HEK293 (cell line): ENCODE measurements around the gene SWT1.
A peak's percentile ranks its signal among the peaks of the same experiment; 100 is the strongest.

Source experiments
- CTCF ChIA-PET: fragments of 350-600 bp; formaldehyde crosslinking; extraction: SDS; loops from one replicate; lab custom pipeline; 2021; ENCODE audit warnings: antibody characterized with exemption; lab: Yijun Ruan, JAX
- POLR2A ChIA-PET: fragments of 300-600 bp; formaldehyde crosslinking; extraction: SDS; loops from one replicate; lab custom pipeline; 2020; ENCODE audit warnings: antibody characterized with exemption, inconsistent platforms; lab: Yijun Ruan, JAX
- H3K27ac ChIP-seq: fragments of 200-500 bp; sonication (Bioruptor generic); 2 replicates; pipeline ENCODE4 v1.5.1; 2014; ENCODE audit warnings: low read depth, low read length, control low read depth, inconsistent platforms; ENCODE audit errors: extremely low read depth
- H3K36me3 ChIP-seq, 2 experiments: fragments of 200-500 bp in 1 of 2; sonication (Bioruptor generic) in 1 of 2; 1 replicate in 1 of 2; 2 replicates in 1 of 2; pipeline ENCODE4 v1.5.1; 2014 to 2017; ENCODE audit warnings: inconsistent platforms in 2 of 2, low read length in 2 of 2; ENCODE audit not compliant: control insufficient read depth in 2 of 2, insufficient read depth in 1 of 2
- H3K4me1 ChIP-seq: fragments of 200-500 bp; sonication (Bioruptor generic); 2 replicates; pipeline ENCODE4 v1.5.1; 2014; ENCODE audit warnings: mild to moderate bottlenecking, low read length, inconsistent platforms; ENCODE audit not compliant: control insufficient read depth, insufficient read depth
- H3K4me3 ChIP-seq: 2 replicates; pipeline ENCODE4 v1.5.1; 2011; ENCODE audit warnings: low read depth, mild to moderate bottlenecking, control low read depth, low read length, moderate library complexity
- H3K9me3 ChIP-seq: fragments of 200-500 bp; sonication (Bioruptor generic); 2 replicates; pipeline ENCODE4 v1.5.1; 2014; ENCODE audit warnings: low read depth, low read length, inconsistent platforms; ENCODE audit not compliant: control insufficient read depth, insufficient read depth
- AEBP2 ChIP-seq: fragments of 450-650 bp; formaldehyde crosslinking; IDR thresholded peaks from 2 replicates; pipeline ENCODE4 v1.5.1; 2016; ENCODE audit warnings: missing biosample characterization, missing genetic modification characterization, borderline replicate concordance
- BCL11A ChIP-seq: fragments of 450-650 bp; formaldehyde crosslinking; IDR thresholded peaks from 2 replicates; pipeline ENCODE4 v1.5.1; 2016; ENCODE audit warnings: low read depth, missing biosample characterization, missing genetic modification characterization
- BCL6B ChIP-seq: fragments of 450-650 bp; formaldehyde crosslinking; IDR thresholded peaks from 2 replicates; pipeline ENCODE4 v1.5.1; 2017; ENCODE audit warnings: missing biosample characterization, missing genetic modification characterization
- INSM2 ChIP-seq: fragments of 450-650 bp; formaldehyde crosslinking; IDR thresholded peaks from 2 replicates; pipeline ENCODE4 v1.5.1; 2016; ENCODE audit warnings: missing biosample characterization, missing genetic modification characterization
- KLF9 ChIP-seq: fragments of 450-650 bp; formaldehyde crosslinking; IDR thresholded peaks from 2 replicates; pipeline ENCODE4 v1.5.1; 2016; ENCODE audit warnings: missing biosample characterization, missing genetic modification characterization, low read depth
- MZF1 ChIP-seq: fragments of 450-650 bp; formaldehyde crosslinking; IDR thresholded peaks from 2 replicates; pipeline ENCODE4 v1.5.1; 2017; ENCODE audit warnings: missing biosample characterization, missing genetic modification characterization, borderline replicate concordance
- PRDM1 ChIP-seq: fragments of 450-650 bp; formaldehyde crosslinking; IDR thresholded peaks from 2 replicates; pipeline ENCODE4; 2016; ENCODE audit warnings: missing biosample characterization, missing genetic modification characterization
- SCRT1 ChIP-seq: fragments of 450-650 bp; formaldehyde crosslinking; IDR thresholded peaks from 2 replicates; pipeline ENCODE4 v1.5.1; 2016; ENCODE audit warnings: missing biosample characterization, missing genetic modification characterization, borderline replicate concordance
- SCRT2 ChIP-seq: fragments of 450-650 bp; formaldehyde crosslinking; IDR thresholded peaks from 2 replicates; pipeline ENCODE4 v1.5.1; 2016; ENCODE audit warnings: missing biosample characterization, missing genetic modification characterization
- YY1 ChIP-seq: fragments of 450-650 bp; formaldehyde crosslinking; IDR thresholded peaks from 2 replicates; pipeline ENCODE4 v1.5.1; 2018; ENCODE audit warnings: missing biosample characterization, missing genetic modification characterization
- ZBTB48 ChIP-seq: fragments of 450-650 bp; formaldehyde crosslinking; IDR thresholded peaks from 2 replicates; pipeline ENCODE4 v1.5.1; 2016; ENCODE audit warnings: missing biosample characterization, missing genetic modification characterization
- ZFP69B ChIP-seq: fragments of 450-650 bp; formaldehyde crosslinking; IDR thresholded peaks from 2 replicates; pipeline ENCODE4 v1.5.1; 2016; ENCODE audit warnings: missing biosample characterization, missing genetic modification characterization
- ZNF214 ChIP-seq: fragments of 450-650 bp; formaldehyde crosslinking; IDR thresholded peaks from 2 replicates; pipeline ENCODE4 v1.5.1; 2017; ENCODE audit warnings: missing biosample characterization, mild to moderate bottlenecking, missing genetic modification characterization, borderline replicate concordance
- ZNF292 ChIP-seq: fragments of 450-650 bp; formaldehyde crosslinking; IDR thresholded peaks from 2 replicates; pipeline ENCODE4 v1.5.1; 2016; ENCODE audit warnings: low read depth, missing biosample characterization, missing genetic modification characterization, borderline replicate concordance
- ZNF433 ChIP-seq: fragments of 450-650 bp; formaldehyde crosslinking; IDR thresholded peaks from 2 replicates; pipeline ENCODE4 v1.5.1; 2016; ENCODE audit warnings: missing biosample characterization, missing genetic modification characterization, low read depth
- ZNF473 ChIP-seq: fragments of 450-650 bp; formaldehyde crosslinking; IDR thresholded peaks from 2 replicates; pipeline ENCODE4 v1.5.1; 2017; ENCODE audit warnings: missing biosample characterization, missing genetic modification characterization
- ZNF544 ChIP-seq: fragments of 450-650 bp; formaldehyde crosslinking; IDR thresholded peaks from 2 replicates; pipeline ENCODE4 v1.5.0; 2017; ENCODE audit warnings: missing biosample characterization, missing genetic modification characterization
- ZNF548 ChIP-seq: fragments of 450-650 bp; formaldehyde crosslinking; IDR thresholded peaks from 2 replicates; pipeline ENCODE4 v1.5.1; 2016; ENCODE audit warnings: missing biosample characterization, missing genetic modification characterization
- ZNF560 ChIP-seq: fragments of 450-650 bp; formaldehyde crosslinking; IDR thresholded peaks from 2 replicates; pipeline ENCODE4 v1.5.1; 2017; ENCODE audit warnings: missing biosample characterization, missing genetic modification characterization, borderline replicate concordance
- ZNF768 ChIP-seq: fragments of 450-650 bp; formaldehyde crosslinking; IDR thresholded peaks from 2 replicates; pipeline ENCODE4 v1.5.1; 2018; ENCODE audit warnings: missing biosample characterization, mild to moderate bottlenecking, missing genetic modification characterization
- ZSCAN30 ChIP-seq: fragments of 450-650 bp; IDR thresholded peaks from 2 replicates; pipeline ENCODE4 v1.5.1; 2018; ENCODE audit warnings: missing biosample characterization, mild to moderate bottlenecking, missing genetic modification characterization, moderate library complexity
- ZSCAN5A ChIP-seq: fragments of 450-650 bp; formaldehyde crosslinking; IDR thresholded peaks from 2 replicates; pipeline ENCODE4 v1.5.1; 2016; ENCODE audit warnings: missing biosample characterization, missing genetic modification characterization
- TF ChIP-seq, protein P1 (sequence below): fragments of 450-650 bp; formaldehyde crosslinking; IDR thresholded peaks from 2 replicates; pipeline ENCODE4 v1.5.1; 2016; ENCODE audit warnings: missing biosample characterization, missing genetic modification characterization
- TF ChIP-seq, protein P2 (sequence below): fragments of 450-650 bp; formaldehyde crosslinking; IDR thresholded peaks from 2 replicates; pipeline ENCODE4 v1.5.1; 2016; ENCODE audit warnings: missing biosample characterization, missing genetic modification characterization

SWT1 gene

DNA sequence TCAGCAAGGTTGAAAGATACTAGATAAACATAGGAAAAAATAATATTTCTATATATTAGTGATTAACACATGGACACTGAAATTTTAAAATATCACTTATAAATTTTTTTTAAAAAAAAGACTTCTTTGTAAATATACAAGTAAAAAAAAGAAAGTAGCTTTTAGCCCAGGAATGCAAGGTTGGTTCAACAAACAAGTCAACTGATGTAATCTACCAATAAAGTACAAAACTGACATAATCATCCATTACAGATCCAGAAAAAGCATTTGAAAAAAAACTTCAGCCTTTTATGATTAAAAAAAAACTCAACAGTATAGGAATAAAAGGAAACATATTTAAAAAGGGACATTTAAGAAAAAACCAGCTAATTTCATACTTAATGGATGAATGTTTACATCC, 48.6 kb upstream of the SWT1 start (continued):
- TF ChIP-seq KLF9 (tag by site-specific recombination) (no peak), ZNF560 (tag by site-specific recombination) (no peak), PRDM1 (tag by site-specific recombination) (no peak), YY1 (no peak), ZNF433 (tag by site-specific recombination) (no peak)
- TF ChIP-seq, protein P1, sequence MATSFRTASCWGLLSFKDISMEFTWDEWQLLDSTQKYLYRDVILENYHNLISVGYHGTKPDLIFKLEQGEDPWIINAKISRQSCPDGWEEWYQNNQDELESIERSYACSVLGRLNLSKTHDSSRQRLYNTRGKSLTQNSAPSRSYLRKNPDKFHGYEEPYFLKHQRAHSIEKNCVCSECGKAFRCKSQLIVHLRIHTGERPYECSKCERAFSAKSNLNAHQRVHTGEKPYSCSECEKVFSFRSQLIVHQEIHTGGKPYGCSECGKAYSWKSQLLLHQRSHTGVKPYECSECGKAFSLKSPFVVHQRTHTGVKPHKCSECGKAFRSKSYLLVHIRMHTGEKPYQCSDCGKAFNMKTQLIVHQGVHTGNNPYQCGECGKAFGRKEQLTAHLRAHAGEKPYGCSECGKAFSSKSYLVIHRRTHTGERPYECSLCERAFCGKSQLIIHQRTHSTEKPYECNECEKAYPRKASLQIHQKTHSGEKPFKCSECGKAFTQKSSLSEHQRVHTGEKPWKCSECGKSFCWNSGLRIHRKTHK (tag by site-specific recombination) = no peak

DNA sequence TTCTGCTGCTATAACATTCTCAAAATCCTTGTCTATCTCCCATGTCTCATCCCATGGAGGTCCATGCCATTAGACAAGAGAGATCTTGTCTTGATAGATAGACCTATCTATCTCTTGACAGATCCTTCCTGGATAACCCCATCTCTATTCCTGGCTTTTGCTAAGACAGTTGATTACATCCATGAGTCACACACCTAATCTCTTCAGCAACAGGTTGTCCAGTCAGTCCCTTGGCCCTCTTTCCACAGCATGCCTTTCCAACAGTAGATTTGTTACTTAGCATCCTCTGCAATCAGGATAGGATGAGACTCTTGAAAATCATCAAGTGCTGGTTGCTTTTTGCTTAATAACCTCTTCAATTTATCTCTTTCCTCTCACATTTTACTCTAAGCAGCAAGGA, 46.8 kb upstream of the SWT1 start:
- H3K4me3 ChIP-seq = no peak overlapping the region
- POLR2A ChIA-PET = no interaction called here
- no peak for TF ChIP-seq ZNF768
- TF ChIP-seq ZBTB48 (tag by site-specific recombination) = no peak
- TF ChIP-seq SCRT1 (tag by site-specific recombination) = peak; percentile 79
- no peak for TF ChIP-seq INSM2 (tag by site-specific recombination)
- peak; percentile 93 for TF ChIP-seq SCRT2
- TF ChIP-seq ZNF292 (tag by site-specific recombination) = no peak
- TF ChIP-seq, all 188 proteins: peak for 2
- Histone ChIP-seq H3K27ac (no peak overlapping the region), H3K9me3 (no peaks in the 10 kb centered on the region), H3K36me3 (no peaks in the 10 kb centered on the region), H3K4me1 (no peaks in the 10 kb centered on the region)
- CTCF ChIA-PET = no interaction called here

GRCh38 chr1:185111873-185112272, 45.1 kb upstream of the SWT1 start:
- H3K4me3 ChIP-seq = no peak overlapping the region
- CTCF ChIA-PET = no interaction called here
- no peak overlapping the region for H3K27ac ChIP-seq
- POLR2A ChIA-PET = no interaction called here
- H3K9me3 ChIP-seq = no peaks in the 10 kb centered on the region
- no peaks in the 10 kb centered on the region for H3K4me1 ChIP-seq
- no peaks in the 10 kb centered on the region for H3K36me3 ChIP-seq
- TF ChIP-seq ZNF473 (tag by site-specific recombination) (no peak), ZSCAN5A (tag by site-specific recombination) (no peak), ZNF214 (no peak), ZNF544 (tag by site-specific recombination) (no peak), BCL6B (tag by site-specific recombination) (no peak), ZNF548 (no peak), AEBP2 (tag by site-specific recombination) (no peak), ZFP69B (tag by site-specific recombination) (no peak), ZSCAN30 (tag by site-specific recombination) (no peak), BCL11A (tag by site-specific recombination) (no peak), ZNF292 (tag by site-specific recombination) (no peak), PRDM1 (tag by site-specific recombination) (no peak), MZF1 (tag by site-specific recombination) (no peak)
- TF ChIP-seq, protein P2, sequence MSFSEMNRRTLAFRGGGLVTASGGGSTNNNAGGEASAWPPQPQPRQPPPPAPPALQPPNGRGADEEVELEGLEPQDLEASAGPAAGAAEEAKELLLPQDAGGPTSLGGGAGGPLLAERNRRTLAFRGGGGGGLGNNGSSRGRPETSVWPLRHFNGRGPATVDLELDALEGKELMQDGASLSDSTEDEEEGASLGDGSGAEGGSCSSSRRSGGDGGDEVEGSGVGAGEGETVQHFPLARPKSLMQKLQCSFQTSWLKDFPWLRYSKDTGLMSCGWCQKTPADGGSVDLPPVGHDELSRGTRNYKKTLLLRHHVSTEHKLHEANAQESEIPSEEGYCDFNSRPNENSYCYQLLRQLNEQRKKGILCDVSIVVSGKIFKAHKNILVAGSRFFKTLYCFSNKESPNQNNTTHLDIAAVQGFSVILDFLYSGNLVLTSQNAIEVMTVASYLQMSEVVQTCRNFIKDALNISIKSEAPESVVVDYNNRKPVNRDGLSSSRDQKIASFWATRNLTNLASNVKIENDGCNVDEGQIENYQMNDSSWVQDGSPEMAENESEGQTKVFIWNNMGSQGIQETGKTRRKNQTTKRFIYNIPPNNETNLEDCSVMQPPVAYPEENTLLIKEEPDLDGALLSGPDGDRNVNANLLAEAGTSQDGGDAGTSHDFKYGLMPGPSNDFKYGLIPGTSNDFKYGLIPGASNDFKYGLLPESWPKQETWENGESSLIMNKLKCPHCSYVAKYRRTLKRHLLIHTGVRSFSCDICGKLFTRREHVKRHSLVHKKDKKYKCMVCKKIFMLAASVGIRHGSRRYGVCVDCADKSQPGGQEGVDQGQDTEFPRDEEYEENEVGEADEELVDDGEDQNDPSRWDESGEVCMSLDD (tag by site-specific recombination) = no peak
